ENCODE results near the gene SLC1A6. TPM values are rescaled to one million over a fixed set of nuclear protein-coding genes. Genes with fewer than 3 reads are reported as not detected.

Gene SLC1A6
- total RNA-seq, 1 experiment from 2014 or later: 0.15 TPM

DNA sequence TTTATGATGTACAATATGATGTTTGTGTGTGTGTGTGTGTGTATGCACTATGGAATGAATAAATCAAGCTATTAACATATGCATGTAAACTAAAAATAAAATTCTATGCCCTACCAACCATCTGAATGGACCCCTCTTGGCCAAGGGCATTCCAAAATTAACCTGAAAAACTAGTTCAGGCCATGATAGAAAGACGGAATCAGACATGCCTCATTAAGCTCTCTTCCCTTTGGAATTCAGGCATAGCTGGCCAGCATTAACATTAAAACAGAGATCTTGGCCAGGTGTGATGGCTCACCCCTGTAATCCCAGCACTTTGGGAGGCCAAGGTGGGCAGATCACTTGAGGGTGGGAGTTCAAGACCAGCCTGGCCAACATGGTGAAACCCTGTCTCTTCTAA lies 18.3 kb upstream of the SLC1A6 start:
- DNase-seq (ENCODE audit: low read depth, low spot score): no peak
- intact Hi-C loops (cut with micrococcal nuclease; ENCODE audit: unreplicated experiment) (no loop called here), in situ Hi-C loops (cut with HindIII; ENCODE audit: low pct_unique_long_range_greater_than_20kb, low sequenced_read_pairs) (no loop called here)
- TF ChIP-seq SIN3A (IDR thresholded peaks at IDR 0.05; ENCODE audit: borderline replicate concordance, insufficient read depth, low read depth, low read length) (no peak), TCF7L2 (IDR thresholded peaks at IDR 0.05; ENCODE audit: low read depth, low read length) (no peak), POLR2AphosphoS5 (IDR thresholded peaks at IDR 0.05; ENCODE audit: low read depth, low read length) (no peak)
- TF ChIP-seq, protein P1, sequence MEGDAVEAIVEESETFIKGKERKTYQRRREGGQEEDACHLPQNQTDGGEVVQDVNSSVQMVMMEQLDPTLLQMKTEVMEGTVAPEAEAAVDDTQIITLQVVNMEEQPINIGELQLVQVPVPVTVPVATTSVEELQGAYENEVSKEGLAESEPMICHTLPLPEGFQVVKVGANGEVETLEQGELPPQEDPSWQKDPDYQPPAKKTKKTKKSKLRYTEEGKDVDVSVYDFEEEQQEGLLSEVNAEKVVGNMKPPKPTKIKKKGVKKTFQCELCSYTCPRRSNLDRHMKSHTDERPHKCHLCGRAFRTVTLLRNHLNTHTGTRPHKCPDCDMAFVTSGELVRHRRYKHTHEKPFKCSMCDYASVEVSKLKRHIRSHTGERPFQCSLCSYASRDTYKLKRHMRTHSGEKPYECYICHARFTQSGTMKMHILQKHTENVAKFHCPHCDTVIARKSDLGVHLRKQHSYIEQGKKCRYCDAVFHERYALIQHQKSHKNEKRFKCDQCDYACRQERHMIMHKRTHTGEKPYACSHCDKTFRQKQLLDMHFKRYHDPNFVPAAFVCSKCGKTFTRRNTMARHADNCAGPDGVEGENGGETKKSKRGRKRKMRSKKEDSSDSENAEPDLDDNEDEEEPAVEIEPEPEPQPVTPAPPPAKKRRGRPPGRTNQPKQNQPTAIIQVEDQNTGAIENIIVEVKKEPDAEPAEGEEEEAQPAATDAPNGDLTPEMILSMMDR (IDR thresholded peaks at IDR 0.05): no peak
- TF ChIP-seq, protein P2, sequence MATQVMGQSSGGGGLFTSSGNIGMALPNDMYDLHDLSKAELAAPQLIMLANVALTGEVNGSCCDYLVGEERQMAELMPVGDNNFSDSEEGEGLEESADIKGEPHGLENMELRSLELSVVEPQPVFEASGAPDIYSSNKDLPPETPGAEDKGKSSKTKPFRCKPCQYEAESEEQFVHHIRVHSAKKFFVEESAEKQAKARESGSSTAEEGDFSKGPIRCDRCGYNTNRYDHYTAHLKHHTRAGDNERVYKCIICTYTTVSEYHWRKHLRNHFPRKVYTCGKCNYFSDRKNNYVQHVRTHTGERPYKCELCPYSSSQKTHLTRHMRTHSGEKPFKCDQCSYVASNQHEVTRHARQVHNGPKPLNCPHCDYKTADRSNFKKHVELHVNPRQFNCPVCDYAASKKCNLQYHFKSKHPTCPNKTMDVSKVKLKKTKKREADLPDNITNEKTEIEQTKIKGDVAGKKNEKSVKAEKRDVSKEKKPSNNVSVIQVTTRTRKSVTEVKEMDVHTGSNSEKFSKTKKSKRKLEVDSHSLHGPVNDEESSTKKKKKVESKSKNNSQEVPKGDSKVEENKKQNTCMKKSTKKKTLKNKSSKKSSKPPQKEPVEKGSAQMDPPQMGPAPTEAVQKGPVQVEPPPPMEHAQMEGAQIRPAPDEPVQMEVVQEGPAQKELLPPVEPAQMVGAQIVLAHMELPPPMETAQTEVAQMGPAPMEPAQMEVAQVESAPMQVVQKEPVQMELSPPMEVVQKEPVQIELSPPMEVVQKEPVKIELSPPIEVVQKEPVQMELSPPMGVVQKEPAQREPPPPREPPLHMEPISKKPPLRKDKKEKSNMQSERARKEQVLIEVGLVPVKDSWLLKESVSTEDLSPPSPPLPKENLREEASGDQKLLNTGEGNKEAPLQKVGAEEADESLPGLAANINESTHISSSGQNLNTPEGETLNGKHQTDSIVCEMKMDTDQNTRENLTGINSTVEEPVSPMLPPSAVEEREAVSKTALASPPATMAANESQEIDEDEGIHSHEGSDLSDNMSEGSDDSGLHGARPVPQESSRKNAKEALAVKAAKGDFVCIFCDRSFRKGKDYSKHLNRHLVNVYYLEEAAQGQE (IDR thresholded peaks at IDR 0.05; ENCODE audit: insufficient read depth in 1 of 2, low read depth in 2 of 2, low read length in 1 of 2): no peak
- no peak overlapping the region for H3K27ac ChIP-seq (ENCODE audit: low read length)
- CTCF ChIA-PET: no interaction called here
- ATAC-seq: no peak
- BruUV-seq (replicated peaks): no TSS peak
- no peaks in the 10 kb centered on the region for H3K4me1 ChIP-seq (ENCODE audit: control insufficient read depth, insufficient read depth, low read length)
- H3K27me3 ChIP-seq (ENCODE audit: control insufficient read depth, insufficient read depth, low read length): no peaks in the 10 kb centered on the region
- POLR2A ChIA-PET: no interaction called here
- H3K36me3 ChIP-seq (ENCODE audit: control insufficient read depth, insufficient read depth, low read length): no peaks in the 10 kb centered on the region
- no peaks in the 10 kb centered on the region for H3K9me3 ChIP-seq (ENCODE audit: control insufficient read depth, insufficient read depth, low read depth, low read length)
- no peak overlapping the region for H3K4me3 ChIP-seq (ENCODE audit: low read depth in 2 of 2, low read length in 2 of 2)

DNA sequence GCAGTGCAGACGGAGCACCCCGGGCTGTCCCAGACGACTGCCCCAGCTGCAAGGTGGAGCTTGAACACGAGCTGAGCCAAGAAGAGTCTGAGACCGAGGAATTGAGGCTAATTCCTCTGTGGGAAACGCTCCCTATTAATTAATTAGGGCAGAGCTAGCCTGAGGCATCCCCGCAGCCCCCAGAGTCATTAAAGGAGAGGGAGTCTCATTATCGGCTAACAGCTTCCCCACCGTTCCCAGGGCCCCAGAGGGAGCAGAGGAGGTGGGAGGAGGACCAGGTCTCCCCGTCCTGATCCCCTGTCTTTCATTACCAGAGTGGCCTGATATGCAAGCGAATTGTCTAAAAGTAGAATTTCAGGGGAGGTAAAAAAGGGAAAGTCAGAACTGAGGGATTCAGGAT lies 13.1 kb upstream of the SLC1A6 start:
- Histone ChIP-seq H3K4me3 (ENCODE audit: low read depth in 2 of 2, low read length in 2 of 2) (no peak overlapping the region), H3K36me3 (ENCODE audit: control insufficient read depth, insufficient read depth, low read length) (no peaks in the 10 kb centered on the region), H3K27ac (ENCODE audit: low read length) (no peak overlapping the region), H3K4me1 (ENCODE audit: control insufficient read depth, insufficient read depth, low read length) (no peaks in the 10 kb centered on the region), H3K9me3 (ENCODE audit: control insufficient read depth, insufficient read depth, low read depth, low read length) (no peaks in the 10 kb centered on the region), H3K27me3 (ENCODE audit: control insufficient read depth, insufficient read depth, low read length) (no peaks in the 10 kb centered on the region)
- POLR2A ChIA-PET: no interaction called here
- in situ Hi-C loops (cut with HindIII; ENCODE audit: low pct_unique_long_range_greater_than_20kb, low sequenced_read_pairs): no loop called here
- DNase-seq (ENCODE audit: low read depth, low spot score): no peak
- CTCF ChIA-PET: no interaction called here
- no TSS peak for BruUV-seq (replicated peaks)
- no peak for ATAC-seq
- no peak for TF ChIP-seq SIN3A (IDR thresholded peaks at IDR 0.05; ENCODE audit: borderline replicate concordance, insufficient read depth, low read depth, low read length)
- TF ChIP-seq TCF7L2 (IDR thresholded peaks at IDR 0.05; ENCODE audit: low read depth, low read length): no peak
- intact Hi-C loops (cut with micrococcal nuclease; ENCODE audit: unreplicated experiment): no loop called here

DNA sequence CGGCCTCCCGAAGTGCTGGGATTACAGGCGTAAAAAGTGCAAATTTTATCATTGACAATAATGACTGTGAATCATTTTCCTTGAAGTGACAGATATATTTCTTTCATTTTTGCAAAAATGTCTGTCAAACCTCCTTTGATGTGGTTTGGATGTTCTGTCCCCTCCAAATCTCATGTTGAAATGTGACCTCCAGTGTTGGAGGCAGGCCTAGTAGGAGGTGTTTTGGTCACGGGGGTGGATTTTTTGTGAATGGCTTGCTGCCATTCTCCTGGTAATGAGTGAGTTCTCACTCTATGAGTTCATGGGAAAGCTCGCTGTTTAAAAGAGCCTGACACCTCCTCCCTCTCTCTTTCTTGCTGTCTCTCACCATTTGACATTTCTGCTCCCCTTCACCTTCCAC lies 5.5 kb upstream of the SLC1A6 start:
- intact Hi-C loops (cut with micrococcal nuclease; ENCODE audit: unreplicated experiment): no loop called here
- CTCF ChIA-PET: no interaction called here
- POLR2A ChIA-PET: interaction anchor here (0.6 kb wide), 2 partner anchors 16 to 243 kb away, joined by 4 to 14 read pairs; no protein-coding TSS in a partner anchor

More for the DNA sequence above, 5.5 kb upstream of the SLC1A6 start:
- TF ChIP-seq TCF7L2 (IDR thresholded peaks at IDR 0.05; ENCODE audit: low read depth, low read length): no peak
- TF ChIP-seq, protein P2 (IDR thresholded peaks at IDR 0.05; ENCODE audit: insufficient read depth in 1 of 2, low read depth in 2 of 2, low read length in 1 of 2): no peak
- TF ChIP-seq, protein P1 (IDR thresholded peaks at IDR 0.05): no peak
- TF ChIP-seq SIN3A (IDR thresholded peaks at IDR 0.05; ENCODE audit: borderline replicate concordance, insufficient read depth, low read depth, low read length): no peak
- no peak for TF ChIP-seq POLR2AphosphoS5 (IDR thresholded peaks at IDR 0.05; ENCODE audit: low read depth, low read length)
- H3K4me1 ChIP-seq (ENCODE audit: control insufficient read depth, insufficient read depth, low read length): no peaks in the 10 kb centered on the region
- BruUV-seq (replicated peaks): no TSS peak
- no peaks in the 10 kb centered on the region for H3K9me3 ChIP-seq (ENCODE audit: control insufficient read depth, insufficient read depth, low read depth, low read length)
- no peak overlapping the region for H3K27ac ChIP-seq (ENCODE audit: low read length)
- no peak overlapping the region for H3K4me3 ChIP-seq (ENCODE audit: low read depth in 2 of 2, low read length in 2 of 2)
- in situ Hi-C loops (cut with HindIII; ENCODE audit: low pct_unique_long_range_greater_than_20kb, low sequenced_read_pairs): no loop called here
- no peak for ATAC-seq
- no peak for DNase-seq (ENCODE audit: low read depth, low spot score)
- H3K27me3 ChIP-seq (ENCODE audit: control insufficient read depth, insufficient read depth, low read length): no peaks in the 10 kb centered on the region
- no peaks in the 10 kb centered on the region for H3K36me3 ChIP-seq (ENCODE audit: control insufficient read depth, insufficient read depth, low read length)

All from Panc1 (cell line).